Transverse colon (tissue), 4 donors: ENCODE results near the gene GRHL1.
A peak's percentile ranks its signal among the peaks of the same experiment; 100 is the strongest.

Source experiments
- EP300 ChIP-seq: sonication (generic); formaldehyde crosslinking; IDR thresholded peaks from one replicate; pipeline ENCODE4 v1.6.1; 2017; ENCODE audit warnings: antibody characterized with exemption, low read depth
- POLR2A ChIP-seq: fragments of 450-650 bp; IDR thresholded peaks from one replicate; pipeline ENCODE4 v1.6.1; 2016; ENCODE audit warnings: antibody characterized with exemption, mild to moderate bottlenecking, moderate library complexity
- POLR2AphosphoS5 ChIP-seq, 3 donors: sonication (generic); formaldehyde crosslinking; IDR thresholded peaks; one replicate each; pipeline ENCODE4 v1.6.1; 2016; ENCODE audit warnings: antibody characterized with exemption in 3 of 3
- TF ChIP-seq, protein P1 (sequence below), 5 experiments: fragments of 200-600 bp in 3 of 5; fragments of 450-650 bp in 2 of 5; sonication (generic) in 3 of 5; IDR thresholded peaks; 1 replicate in 2 of 5; 2 replicates in 3 of 5; pipeline ENCODE4 v1.5.1; 2016 to 2017; ENCODE audit warnings: antibody characterized with exemption in 5 of 5, inconsistent platforms in 3 of 5, mild to moderate bottlenecking in 2 of 5, moderate library complexity in 1 of 5

DNA sequence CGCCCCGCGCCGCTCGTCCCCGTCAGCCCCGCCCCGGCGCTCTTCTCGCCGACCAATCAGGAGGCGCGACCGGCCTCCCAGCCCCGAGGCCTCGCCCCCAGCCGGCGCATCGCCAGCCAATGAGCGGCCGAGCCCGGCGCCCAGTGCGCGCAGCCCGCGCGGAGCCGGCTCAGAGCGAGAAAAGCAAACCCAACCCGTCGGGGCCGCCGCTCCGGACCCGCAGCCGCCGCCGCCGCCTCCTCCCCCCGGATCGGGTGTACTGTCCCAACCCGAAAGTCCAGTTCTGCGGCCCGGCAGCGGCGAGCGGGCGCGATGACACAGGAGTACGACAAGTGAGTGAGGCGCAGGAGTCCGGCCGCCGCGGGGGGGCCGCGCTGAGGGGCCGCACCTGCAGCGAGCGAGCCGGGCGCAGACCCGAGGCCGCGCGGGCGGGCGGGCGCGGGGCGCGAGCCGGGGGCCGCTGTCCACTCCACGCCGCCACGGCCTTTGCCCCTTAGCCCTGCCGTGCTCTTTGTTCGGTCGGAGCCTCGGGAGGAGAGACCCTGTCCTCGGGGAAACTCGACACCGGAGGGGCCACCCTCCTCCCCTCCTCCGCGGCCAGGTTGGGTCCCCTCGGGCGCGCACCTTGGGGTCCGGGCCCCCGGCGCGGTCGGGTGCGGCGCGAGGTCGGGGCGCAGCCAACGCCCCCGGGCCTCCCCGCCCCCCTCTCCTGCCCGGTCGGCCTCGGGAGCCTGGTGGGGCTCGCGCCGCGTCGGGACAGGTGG is at the start of gene GRHL1:
- TF ChIP-seq, protein P1, sequence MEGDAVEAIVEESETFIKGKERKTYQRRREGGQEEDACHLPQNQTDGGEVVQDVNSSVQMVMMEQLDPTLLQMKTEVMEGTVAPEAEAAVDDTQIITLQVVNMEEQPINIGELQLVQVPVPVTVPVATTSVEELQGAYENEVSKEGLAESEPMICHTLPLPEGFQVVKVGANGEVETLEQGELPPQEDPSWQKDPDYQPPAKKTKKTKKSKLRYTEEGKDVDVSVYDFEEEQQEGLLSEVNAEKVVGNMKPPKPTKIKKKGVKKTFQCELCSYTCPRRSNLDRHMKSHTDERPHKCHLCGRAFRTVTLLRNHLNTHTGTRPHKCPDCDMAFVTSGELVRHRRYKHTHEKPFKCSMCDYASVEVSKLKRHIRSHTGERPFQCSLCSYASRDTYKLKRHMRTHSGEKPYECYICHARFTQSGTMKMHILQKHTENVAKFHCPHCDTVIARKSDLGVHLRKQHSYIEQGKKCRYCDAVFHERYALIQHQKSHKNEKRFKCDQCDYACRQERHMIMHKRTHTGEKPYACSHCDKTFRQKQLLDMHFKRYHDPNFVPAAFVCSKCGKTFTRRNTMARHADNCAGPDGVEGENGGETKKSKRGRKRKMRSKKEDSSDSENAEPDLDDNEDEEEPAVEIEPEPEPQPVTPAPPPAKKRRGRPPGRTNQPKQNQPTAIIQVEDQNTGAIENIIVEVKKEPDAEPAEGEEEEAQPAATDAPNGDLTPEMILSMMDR (IDR thresholded peaks at IDR 0.05) = no peak
- TF ChIP-seq POLR2A (no peak), EP300 (no peak), POLR2AphosphoS5 (IDR thresholded peaks at IDR 0.05) (peak in 2 of 3 donors; percentile 13 to 42)
